ENCODE measurements around the gene IRX4.

Gene IRX4

GRCh38 chr5:1879292-1880263 lies 3.1 kb downstream of the IRX4 start:
- ChIA-PET CTCF (no interaction called here), POLR2A (no interaction called here)
- TF ChIP-seq BHLHE40 (IDR thresholded peaks at IDR 0.05; ENCODE audit: borderline replicate concordance) (no peak), LEF1 (IDR thresholded peaks at IDR 0.05; ENCODE audit: borderline replicate concordance) (no peak), TARDBP (IDR thresholded peaks at IDR 0.05) (no peak), ZNF384 (IDR thresholded peaks at IDR 0.05) (no peak), FOXM1 (IDR thresholded peaks at IDR 0.05; ENCODE audit: borderline replicate concordance) (no peak), FOXA1 (IDR thresholded peaks at IDR 0.05) (no peak), PKNOX1 (IDR thresholded peaks at IDR 0.05) (no peak), SUZ12 (IDR thresholded peaks at IDR 0.05) (no peak), ELF4 (IDR thresholded peaks at IDR 0.05) (no peak), FOXK2 (IDR thresholded peaks at IDR 0.05) (no peak), NFRKB (IDR thresholded peaks at IDR 0.05) (no peak), HDGF (IDR thresholded peaks at IDR 0.05; ENCODE audit: borderline replicate concordance) (no peak), L3MBTL2 (conservative IDR thresholded peaks at IDR 0.05) (no peak), SP1 (IDR thresholded peaks at IDR 0.05) (no peak), ARNT (IDR thresholded peaks at IDR 0.05) (no peak)
- DNase-seq (ENCODE audit: extremely low spot score), result no peak

- CTCF ChIA-PET, result no interaction called here
- TF ChIP-seq SP1 (IDR thresholded peaks at IDR 0.05) (no peak), LEF1 (IDR thresholded peaks at IDR 0.05; ENCODE audit: borderline replicate concordance) (no peak), HDGF (IDR thresholded peaks at IDR 0.05; ENCODE audit: borderline replicate concordance) (no peak), ARNT (IDR thresholded peaks at IDR 0.05) (no peak), ELF4 (IDR thresholded peaks at IDR 0.05) (no peak), TARDBP (IDR thresholded peaks at IDR 0.05) (no peak), CTBP1 (IDR thresholded peaks at IDR 0.05; ENCODE audit: borderline replicate concordance) (no peak), FOXM1 (IDR thresholded peaks at IDR 0.05; ENCODE audit: borderline replicate concordance) (no peak)
- POLR2A ChIA-PET, result no interaction called here
- no peak for DNase-seq (ENCODE audit: extremely low spot score)
These were observed 4.5 kb downstream of the IRX4 start for GRCh38 chr5:1878050-1878849.

- ChIA-PET POLR2A (no interaction called here), CTCF (no interaction called here)
- no peak for DNase-seq (ENCODE audit: extremely low spot score)
- TF ChIP-seq FOXA1 (IDR thresholded peaks at IDR 0.05) (no peak), ARNT (IDR thresholded peaks at IDR 0.05) (no peak), ZNF384 (IDR thresholded peaks at IDR 0.05) (no peak), TARDBP (IDR thresholded peaks at IDR 0.05) (no peak), BHLHE40 (IDR thresholded peaks at IDR 0.05; ENCODE audit: borderline replicate concordance) (no peak), FOXK2 (IDR thresholded peaks at IDR 0.05) (no peak), SP1 (IDR thresholded peaks at IDR 0.05) (no peak), FOXM1 (IDR thresholded peaks at IDR 0.05; ENCODE audit: borderline replicate concordance) (no peak), L3MBTL2 (conservative IDR thresholded peaks at IDR 0.05) (no peak), HDGF (IDR thresholded peaks at IDR 0.05; ENCODE audit: borderline replicate concordance) (no peak), NFRKB (IDR thresholded peaks at IDR 0.05) (no peak), PKNOX1 (IDR thresholded peaks at IDR 0.05) (no peak)
These were observed 5.3 kb downstream of the IRX4 start for GRCh38 chr5:1877103-1878049.

GRCh38 chr5:1876660-1877064 lies 6.1 kb downstream of the IRX4 start:
- POLR2A ChIA-PET, result no interaction called here
- DNase-seq (ENCODE audit: extremely low spot score), result no peak
- CTCF ChIA-PET, result no interaction called here
- TF ChIP-seq SP1 (IDR thresholded peaks at IDR 0.05), result no peak
- no peak for TF ChIP-seq ARNT (IDR thresholded peaks at IDR 0.05)
- no peak for TF ChIP-seq TARDBP (IDR thresholded peaks at IDR 0.05)
- TF ChIP-seq FOXM1 (IDR thresholded peaks at IDR 0.05; ENCODE audit: borderline replicate concordance), result no peak
- no peak for TF ChIP-seq CTBP1 (IDR thresholded peaks at IDR 0.05; ENCODE audit: borderline replicate concordance)
- no peak for TF ChIP-seq SUZ12 (IDR thresholded peaks at IDR 0.05)

GRCh38 chr5:1875843-1876659 lies 6.7 kb downstream of the IRX4 start:
- TF ChIP-seq L3MBTL2 (conservative IDR thresholded peaks at IDR 0.05) (no peak), ELF4 (IDR thresholded peaks at IDR 0.05) (no peak), ZNF384 (IDR thresholded peaks at IDR 0.05) (no peak), CTBP1 (IDR thresholded peaks at IDR 0.05; ENCODE audit: borderline replicate concordance) (no peak), FOXA1 (IDR thresholded peaks at IDR 0.05) (no peak), FOXM1 (IDR thresholded peaks at IDR 0.05; ENCODE audit: borderline replicate concordance) (no peak), TARDBP (IDR thresholded peaks at IDR 0.05) (no peak), HDGF (IDR thresholded peaks at IDR 0.05; ENCODE audit: borderline replicate concordance) (no peak), SUZ12 (IDR thresholded peaks at IDR 0.05) (no peak), PKNOX1 (IDR thresholded peaks at IDR 0.05) (no peak), BHLHE40 (IDR thresholded peaks at IDR 0.05; ENCODE audit: borderline replicate concordance) (no peak), FOXK2 (IDR thresholded peaks at IDR 0.05) (no peak), LEF1 (IDR thresholded peaks at IDR 0.05; ENCODE audit: borderline replicate concordance) (no peak), ARNT (IDR thresholded peaks at IDR 0.05) (no peak), SP1 (IDR thresholded peaks at IDR 0.05) (no peak), NFRKB (IDR thresholded peaks at IDR 0.05) (no peak)
- ChIA-PET POLR2A (no interaction called here), CTCF (no interaction called here)
- no peak for DNase-seq (ENCODE audit: extremely low spot score)
